Glutamatergic neuron (in vitro differentiated cells): Measurements from ENCODE around the gene CDA. TPM values are rescaled to one million over a fixed set of nuclear protein-coding genes. Genes with fewer than 3 reads are reported as not detected.

Source experiments
- DNase-seq: peaks from one replicate; pipeline ENCODE4 v3.0.0; 2022
- H3K27ac Mint-ChIP-seq: one replicate; pipeline ENCODE4 v1.8.0; 2020; ENCODE audit warnings: mild to moderate bottlenecking, mixed read lengths, inconsistent platforms; ENCODE audit not compliant: unreplicated experiment
- H3K27me3 Mint-ChIP-seq: one replicate; pipeline ENCODE4 v1.8.0; 2020; ENCODE audit warnings: mild to moderate bottlenecking, moderate library complexity, mixed read lengths, inconsistent platforms; ENCODE audit not compliant: unreplicated experiment
- H3K36me3 Mint-ChIP-seq: one replicate; pipeline ENCODE4 v1.8.0; 2020; ENCODE audit warnings: mild to moderate bottlenecking, mixed read lengths, inconsistent platforms; ENCODE audit not compliant: unreplicated experiment
- H3K4me1 Mint-ChIP-seq: one replicate; pipeline ENCODE4 v1.8.0; 2020; ENCODE audit warnings: mild to moderate bottlenecking, low read depth, mixed read lengths, inconsistent platforms; ENCODE audit not compliant: unreplicated experiment
- H3K4me3 Mint-ChIP-seq: one replicate; pipeline ENCODE4 v1.8.0; 2020; ENCODE audit warnings: mild to moderate bottlenecking, mixed read lengths, inconsistent platforms; ENCODE audit not compliant: unreplicated experiment
- H3K9me3 Mint-ChIP-seq: one replicate; pipeline ENCODE4 v1.8.0; 2020; ENCODE audit warnings: mild to moderate bottlenecking, moderate library complexity, mixed read lengths, inconsistent platforms; ENCODE audit not compliant: unreplicated experiment
- total RNA-seq: library from RNA; stranded (reverse); fragmentation: NEBNext Ultra II Directional; extraction: Animal tissue kit (Norgen Biotek cat#: 25700); gene quantifications from one replicate; pipeline ENCODE4 v1.2.1, GENCODE V29; 2021; ENCODE audit not compliant: unreplicated experiment
- TF ChIP-seq, protein P1 (sequence below): fragments of 200-600 bp; sonication (generic); IDR thresholded peaks from one replicate; pipeline ENCODE4 v1.5.0; 2021; ENCODE audit not compliant: partially characterized antibody, unreplicated experiment

CDA gene
- total RNA-seq, 1 donor from 2014 or later: not detected

DNA sequence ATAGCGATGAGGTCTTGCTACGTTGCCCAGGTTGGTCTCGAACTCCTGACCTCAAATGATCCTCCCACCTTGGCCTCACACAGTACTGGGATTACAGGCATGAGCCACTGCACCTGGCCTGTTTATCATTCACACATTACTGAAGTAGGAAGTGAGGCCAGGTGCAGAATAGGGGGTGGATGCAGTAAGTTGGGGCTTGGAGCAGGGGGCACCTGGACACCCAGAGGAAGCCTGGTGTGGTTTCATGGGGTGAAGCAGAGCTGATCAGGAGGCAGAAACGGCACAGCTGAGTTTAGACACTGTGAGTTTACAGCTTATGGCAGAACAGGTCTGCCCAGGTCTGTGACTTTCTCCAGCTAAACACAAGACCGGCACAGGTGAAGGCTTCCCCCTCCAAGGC lies 4.9 kb downstream of the CDA start:
- no peaks in the 10 kb centered on the region for H3K27me3 Mint-ChIP-seq
- H3K4me1 Mint-ChIP-seq: peaks cover 2% of the 10 kb centered on the region
- TF ChIP-seq, protein P1, sequence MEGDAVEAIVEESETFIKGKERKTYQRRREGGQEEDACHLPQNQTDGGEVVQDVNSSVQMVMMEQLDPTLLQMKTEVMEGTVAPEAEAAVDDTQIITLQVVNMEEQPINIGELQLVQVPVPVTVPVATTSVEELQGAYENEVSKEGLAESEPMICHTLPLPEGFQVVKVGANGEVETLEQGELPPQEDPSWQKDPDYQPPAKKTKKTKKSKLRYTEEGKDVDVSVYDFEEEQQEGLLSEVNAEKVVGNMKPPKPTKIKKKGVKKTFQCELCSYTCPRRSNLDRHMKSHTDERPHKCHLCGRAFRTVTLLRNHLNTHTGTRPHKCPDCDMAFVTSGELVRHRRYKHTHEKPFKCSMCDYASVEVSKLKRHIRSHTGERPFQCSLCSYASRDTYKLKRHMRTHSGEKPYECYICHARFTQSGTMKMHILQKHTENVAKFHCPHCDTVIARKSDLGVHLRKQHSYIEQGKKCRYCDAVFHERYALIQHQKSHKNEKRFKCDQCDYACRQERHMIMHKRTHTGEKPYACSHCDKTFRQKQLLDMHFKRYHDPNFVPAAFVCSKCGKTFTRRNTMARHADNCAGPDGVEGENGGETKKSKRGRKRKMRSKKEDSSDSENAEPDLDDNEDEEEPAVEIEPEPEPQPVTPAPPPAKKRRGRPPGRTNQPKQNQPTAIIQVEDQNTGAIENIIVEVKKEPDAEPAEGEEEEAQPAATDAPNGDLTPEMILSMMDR: no peak
- peaks cover 2% of the 10 kb centered on the region for H3K9me3 Mint-ChIP-seq
- no peaks in the 10 kb centered on the region for H3K36me3 Mint-ChIP-seq
- H3K4me3 Mint-ChIP-seq: no peak overlapping the region
- no peak for DNase-seq
- H3K27ac Mint-ChIP-seq: no peak overlapping the region

DNA sequence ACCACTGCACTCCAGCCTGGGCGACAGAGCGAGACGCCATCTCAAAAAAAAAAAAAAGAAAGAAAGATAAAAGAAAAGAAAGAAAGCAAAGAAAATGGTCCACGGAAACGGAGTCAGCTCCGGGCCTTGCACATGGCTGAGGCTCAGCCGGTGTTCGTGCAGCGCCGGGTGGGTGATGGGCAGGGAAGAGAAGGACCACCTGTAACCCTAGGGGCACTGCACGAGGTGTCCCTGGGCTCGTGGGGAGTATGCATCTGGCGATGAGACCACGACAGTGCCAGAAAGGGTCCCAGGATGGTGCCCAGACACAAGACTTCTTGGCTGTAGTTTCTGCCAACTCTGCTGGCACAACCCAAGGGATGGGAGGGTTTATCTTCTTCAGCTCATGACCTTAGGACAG lies 5.8 kb downstream of the CDA start:
- no peak overlapping the region for H3K27ac Mint-ChIP-seq
- H3K36me3 Mint-ChIP-seq: no peaks in the 10 kb centered on the region
- no peak for DNase-seq
- H3K4me3 Mint-ChIP-seq: no peak overlapping the region
- H3K9me3 Mint-ChIP-seq: peaks cover 4% of the 10 kb centered on the region
- peaks cover 2% of the 10 kb centered on the region for H3K4me1 Mint-ChIP-seq
- no peaks in the 10 kb centered on the region for H3K27me3 Mint-ChIP-seq
- TF ChIP-seq, protein P1: no peak

- H3K27me3 Mint-ChIP-seq: no peaks in the 10 kb centered on the region
- no peak overlapping the region for H3K4me3 Mint-ChIP-seq
- DNase-seq: no peak
- TF ChIP-seq, protein P1: no peak
- H3K4me1 Mint-ChIP-seq: no peaks in the 10 kb centered on the region
- peaks cover 4% of the 10 kb centered on the region for H3K9me3 Mint-ChIP-seq
- H3K36me3 Mint-ChIP-seq: no peaks in the 10 kb centered on the region
- no peak overlapping the region for H3K27ac Mint-ChIP-seq
These were observed 7.2 kb downstream of the CDA start for GRCh38 chr1:20596106-20596505.

- Mint-ChIP-seq H3K9me3 (peaks cover 4% of the 10 kb centered on the region), H3K27me3 (no peaks in the 10 kb centered on the region), H3K36me3 (no peaks in the 10 kb centered on the region), H3K4me3 (no peak overlapping the region), H3K27ac (no peak overlapping the region), H3K4me1 (no peaks in the 10 kb centered on the region)
- TF ChIP-seq, protein P1: no peak
- DNase-seq: no peak
These were observed 8.8 kb downstream of the CDA start for GRCh38 chr1:20597650-20598049.

GRCh38 chr1:20600156-20600555 lies 11.3 kb downstream of the CDA start:
- H3K27ac Mint-ChIP-seq: no peak overlapping the region
- H3K36me3 Mint-ChIP-seq: no peaks in the 10 kb centered on the region
- DNase-seq: no peak
- H3K4me1 Mint-ChIP-seq: no peaks in the 10 kb centered on the region
- TF ChIP-seq, protein P1: no peak
- H3K4me3 Mint-ChIP-seq: no peak overlapping the region
- H3K27me3 Mint-ChIP-seq: no peaks in the 10 kb centered on the region
- H3K9me3 Mint-ChIP-seq: peaks cover 5% of the 10 kb centered on the region
